ENCODE measurements around the gene ZNF207.
"Not testable (repeated sequence)": the region's sequence is repeated elsewhere in the genome, so short reads cannot be mapped to it uniquely, and the experiment has no call there.

The ZNF207 gene

GRCh38 chr17:32335687-32336086, 14.3 kb upstream of the ZNF207 start:
- no peak for DNase-seq (ENCODE audit: low spot score)

- peak; percentile 39 for DNase-seq (ENCODE audit: low spot score)
Measured at GRCh38 chr17:32341141-32341856, 8.7 kb upstream of the ZNF207 start.

GRCh38 chr17:32341857-32342602, 7.9 kb upstream of the ZNF207 start, which contains the start of gene C17orf75:
Gene C17orf75, minus strand, starts transcription at chr17:32342173. Its CDS starts 34 bp downstream, at chr17:32342139.
- DNase-seq (ENCODE audit: low spot score): peak; percentile 82

- no peak for DNase-seq (ENCODE audit: low spot score)
Measured at GRCh38 chr17:32342603-32343325, 7.2 kb upstream of the ZNF207 start.

- no peak for DNase-seq (ENCODE audit: low spot score)
Measured at GRCh38 chr17:32345951-32346600, 3.9 kb upstream of the ZNF207 start.

GRCh38 chr17:32348483-32348800, 1.5 kb upstream of the ZNF207 start:
- DNase-seq (ENCODE audit: low spot score): no peak

GRCh38 chr17:32349503-32349853, 479 bp upstream of the ZNF207 start:
- DNase-seq (ENCODE audit: low spot score): peak; percentile 56

- DNase-seq (ENCODE audit: low spot score): peak; percentile 27
Measured at GRCh38 chr17:32350666-32351418, 885 bp downstream of the ZNF207 start.

- not testable (repeated sequence) for DNase-seq (ENCODE audit: low spot score)
Measured at GRCh38 chr17:32352734-32353133, 2.8 kb downstream of the ZNF207 start.

GRCh38 chr17:32355649-32356377, 5.9 kb downstream of the ZNF207 start:
- DNase-seq (ENCODE audit: low spot score): no peak

GRCh38 chr17:32356378-32356743, 6.4 kb downstream of the ZNF207 start:
- no peak for DNase-seq (ENCODE audit: low spot score)

GRCh38 chr17:32356750-32357149, 6.8 kb downstream of the ZNF207 start:
- no peak for DNase-seq (ENCODE audit: low spot score)

GRCh38 chr17:32357615-32358014, 7.7 kb downstream of the ZNF207 start:
- DNase-seq (ENCODE audit: low spot score): no peak

GRCh38 chr17:32361270-32361669, 11.3 kb downstream of the ZNF207 start:
- no peak for DNase-seq (ENCODE audit: low spot score)

- DNase-seq (ENCODE audit: low spot score): no peak
Measured at GRCh38 chr17:32370426-32370825, 20.5 kb downstream of the ZNF207 start.

- no peak for DNase-seq (ENCODE audit: low spot score)
Measured at GRCh38 chr17:32382526-32383223, 32.7 kb downstream of the ZNF207 start.

GRCh38 chr17:32383926-32384434, 34.0 kb downstream of the ZNF207 start:
- DNase-seq (ENCODE audit: low spot score): no peak

GRCh38 chr17:32385121-32385520, 35.2 kb downstream of the ZNF207 start:
- no peak for DNase-seq (ENCODE audit: low spot score)

GRCh38 chr17:32385971-32386370, 36.0 kb downstream of the ZNF207 start:
- no peak for DNase-seq (ENCODE audit: low spot score)

- no peak for DNase-seq (ENCODE audit: low spot score)
Measured at GRCh38 chr17:32386844-32387243, 36.9 kb downstream of the ZNF207 start.

All from Ammon's horn (tissue), 1 donor.